Astrocyte (in vitro differentiated cells and primary cell): ENCODE results near the gene SMTNL2.

ENCODE experiments used
- CTCF ChIP-seq: IDR thresholded peaks from 2 replicates; pipeline ENCODE4 v1.5.1; 2011; ENCODE audit warnings: low read depth, mild to moderate bottlenecking, inconsistent platforms, low read length, moderate library complexity; ENCODE audit not compliant: insufficient read depth
- EZH2 ChIP-seq: IDR thresholded peaks from 2 replicates; pipeline ENCODE4 v1.6.1; 2012; ENCODE audit warnings: mild to moderate bottlenecking, low read length, inconsistent platforms; ENCODE audit not compliant: insufficient read depth

- TF ChIP-seq CTCF (no peak), EZH2 (no peak)
Observed at GRCh38 chr17:4635823-4636375, 51.6 kb downstream of the SMTNL2 start.
